K562 (cell line): Measurements from ENCODE around the gene MBOAT2. TPM values are rescaled to one million over a fixed set of nuclear protein-coding genes. Genes with fewer than 3 reads are reported as not detected.

Experiments used
- HMG20B ChIP-seq: fragments of 250-450 bp; sonication (Bioruptor Pico); IDR thresholded peaks from 2 replicates; pipeline ENCODE4 v1.5.0; 2021; ENCODE audit warnings: mild to moderate bottlenecking
- KDM4B ChIP-seq, 2 experiments: fragments of 450-650 bp in 1 of 2; sonication (generic) in 1 of 2; IDR thresholded peaks; 2 replicates each; pipeline ENCODE4 v1.6.1; 2016 to 2017; ENCODE audit warnings: borderline replicate concordance in 2 of 2, antibody characterized with exemption in 1 of 2, low read depth in 1 of 2, mild to moderate bottlenecking in 1 of 2
- MTA3 ChIP-seq: fragments of 450-650 bp; formaldehyde crosslinking; IDR thresholded peaks from 2 replicates; pipeline ENCODE4 v1.6.1; 2017; ENCODE audit warnings: mild to moderate bottlenecking, borderline replicate concordance
- NFYB ChIP-seq: IDR thresholded peaks from 2 replicates; pipeline ENCODE4 v1.6.1; 2011; ENCODE audit warnings: mild to moderate bottlenecking, moderate library complexity; ENCODE audit not compliant: insufficient read length; ENCODE audit errors: extremely low read depth
- POLR3G ChIP-seq: IDR thresholded peaks from 2 replicates; pipeline ENCODE4 v1.6.1; 2011; ENCODE audit not compliant: insufficient read length, insufficient replicate concordance; ENCODE audit errors: extremely low read depth
- RBBP5 ChIP-seq: fragments of 200-600 bp; sonication (generic); IDR thresholded peaks from 2 replicates; pipeline ENCODE4 v1.6.1; 2012; ENCODE audit warnings: borderline replicate concordance, mild to moderate bottlenecking, low read length, control low read depth, inconsistent platforms; ENCODE audit not compliant: insufficient read depth, poor library complexity, severe bottlenecking
- RFX7 ChIP-seq: fragments of 250-450 bp; sonication (Bioruptor Pico); IDR thresholded peaks from 2 replicates; pipeline ENCODE4 v1.5.1; 2021; ENCODE audit warnings: mild to moderate bottlenecking
- SIN3A ChIP-seq, 2 experiments: fragments of 150-350 bp in 1 of 2; IDR thresholded peaks; 2 replicates each; pipeline ENCODE4 v1.6.1; 2011 to 2016; ENCODE audit warnings: borderline replicate concordance in 2 of 2, low read depth in 2 of 2, low read length in 2 of 2, mild to moderate bottlenecking in 2 of 2, moderate library complexity in 2 of 2; ENCODE audit not compliant: control insufficient read depth in 1 of 2
- SP2 ChIP-seq: IDR thresholded peaks from 2 replicates; pipeline ENCODE4 v1.6.1; 2011; ENCODE audit warnings: mild to moderate bottlenecking, low read depth, low read length, moderate library complexity; ENCODE audit not compliant: poor library complexity, severe bottlenecking; ENCODE audit errors: extremely low read depth
- SREBF2 ChIP-seq: sonication (generic); formaldehyde crosslinking; IDR thresholded peaks from 2 replicates; pipeline ENCODE4 v1.4.0; 2020; ENCODE audit warnings: mild to moderate bottlenecking, missing genetic modification reagents
- TAL1 ChIP-seq: fragments of 450-650 bp; IDR thresholded peaks from 2 replicates; pipeline ENCODE4 v1.6.1; 2016; ENCODE audit warnings: mild to moderate bottlenecking
- ZNF239 ChIP-seq: fragments of 250-450 bp; sonication (Bioruptor Pico); IDR thresholded peaks from 2 replicates; pipeline ENCODE4 v1.4.0; 2020; ENCODE audit warnings: mild to moderate bottlenecking
- polyA plus RNA-seq, 8 experiments: library from polyadenylated mRNA; depleted of rRNA in 4 of 8; stranded (reverse) in 5 of 8; unstranded in 3 of 8; fragments of >200 nt; fragmentation: Nextera tagmentation in 2 of 8; fragmentation: Illumina TruSeq in 1 of 8; extraction: Ambion mirVana in 2 of 8; extraction: Trizol in 1 of 8; gene quantifications; 2 replicates each; pipeline versions ENCODE4 v1.2.1 to v1.2.3, GENCODE V29; 2011 to 2014; ENCODE audit warnings: inconsistent platforms in 1 of 8, missing spikeins in 1 of 8
- total RNA-seq, 7 experiments: library from RNA; depleted of rRNA in 6 of 7; stranded (reverse); fragments of >200 nt in 6 of 7; fragmentation: Illumina TruSeq in 2 of 7; extraction: Trizol in 2 of 7; gene quantifications; 2 replicates each; pipeline versions ENCODE4 v1.2.1 to v1.2.3, GENCODE V29; 2011 to 2021; ENCODE audit warnings: low replicate concordance in 1 of 7
- TF ChIP-seq, protein P1 (sequence below): fragments of 200-800 bp; sonication (Bioruptor generic); IDR thresholded peaks from 2 replicates; pipeline ENCODE4 v1.6.1; 2017; ENCODE audit warnings: missing genetic modification characterization, missing compliant biosample characterization
- TF ChIP-seq, protein P2 (sequence below): fragments of 200-800 bp; sonication (Bioruptor generic); IDR thresholded peaks from 2 replicates; pipeline ENCODE4 v1.6.1; 2016; ENCODE audit warnings: missing genetic modification characterization, missing compliant biosample characterization
- TF ChIP-seq, protein P3 (sequence below), 2 experiments: fragments of 450-650 bp; conservative IDR thresholded peaks; 2 replicates each; pipeline ENCODE4 v1.6.1; 2017; ENCODE audit warnings: mild to moderate bottlenecking in 2 of 2, moderate library complexity in 2 of 2
- TF ChIP-seq, protein P4 (sequence below): fragments of 250-450 bp; sonication (Bioruptor Pico); IDR thresholded peaks from 2 replicates; pipeline ENCODE4 v1.4.0; 2020; ENCODE audit warnings: mild to moderate bottlenecking

Gene MBOAT2
- total and polyA plus RNA-seq, 9 of the 15 experiments (the other 6 are each of a cell fraction or from before 2014, with no cell fraction given): 8.4 to 122 (median 27.6) TPM

DNA sequence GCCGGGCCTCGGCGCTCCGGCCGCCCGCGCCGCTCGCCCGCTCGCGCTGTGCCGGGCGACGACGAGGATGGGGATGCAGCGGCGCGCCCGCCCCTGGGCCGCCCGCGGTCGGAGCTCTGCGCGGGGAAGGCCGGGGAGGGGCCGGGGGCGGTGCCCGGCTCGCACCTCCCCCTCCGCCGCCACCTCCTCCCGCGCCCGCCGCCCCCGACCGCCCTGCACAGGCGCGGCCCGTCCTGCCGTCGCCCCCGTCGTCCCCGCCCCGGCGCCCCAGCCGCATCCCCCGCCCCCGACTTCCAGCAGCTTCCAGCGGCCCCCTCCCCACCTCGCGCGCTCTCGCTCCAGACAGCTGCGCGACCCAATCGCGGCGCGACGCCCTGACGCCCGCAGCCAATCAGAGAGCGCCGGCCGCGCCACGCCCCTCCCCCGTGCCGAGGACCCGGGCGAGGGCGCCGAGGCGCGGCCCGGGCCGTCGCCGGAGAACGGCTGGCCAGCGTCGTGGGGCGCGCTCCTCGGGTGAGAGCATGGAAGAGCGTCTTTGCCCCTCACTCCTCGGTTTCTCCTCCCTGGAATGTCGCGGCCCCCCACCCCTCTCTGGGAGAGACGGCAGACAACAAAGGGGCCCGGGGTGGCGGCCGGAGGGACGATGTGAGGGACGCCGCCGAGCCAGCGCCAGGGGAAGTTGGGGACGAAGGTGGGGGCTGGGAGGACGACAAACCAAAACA lies at the start of gene MBOAT2 (continued):
- TF ChIP-seq POLR3G (no peak), SIN3A (IDR thresholded peaks at IDR 0.05; ENCODE audit: borderline replicate concordance in 2 of 2, control insufficient read depth in 1 of 2, low read depth in 2 of 2, low read length in 2 of 2) (peak in 1 of 2 experiments; percentile 45; a peak in 1 of 4 replicates), RFX7 (CRISPR knock-in tag) (no peak), RBBP5 (peak; percentile 76), MTA3 (peak; percentile 58), KDM4B (IDR thresholded peaks at IDR 0.05; ENCODE audit: borderline replicate concordance in 2 of 2, low read depth in 1 of 2) (peak in 1 of 2 experiments; percentile 33; a peak in 1 of 4 replicates), SP2 (peak; percentile 87), SREBF2 (CRISPR knock-in tag) (no peak), ZNF239 (no peak), TAL1 (no peak), NFYB (peak; percentile 92), HMG20B (CRISPR knock-in tag) (no peak)
- TF ChIP-seq, protein P1, sequence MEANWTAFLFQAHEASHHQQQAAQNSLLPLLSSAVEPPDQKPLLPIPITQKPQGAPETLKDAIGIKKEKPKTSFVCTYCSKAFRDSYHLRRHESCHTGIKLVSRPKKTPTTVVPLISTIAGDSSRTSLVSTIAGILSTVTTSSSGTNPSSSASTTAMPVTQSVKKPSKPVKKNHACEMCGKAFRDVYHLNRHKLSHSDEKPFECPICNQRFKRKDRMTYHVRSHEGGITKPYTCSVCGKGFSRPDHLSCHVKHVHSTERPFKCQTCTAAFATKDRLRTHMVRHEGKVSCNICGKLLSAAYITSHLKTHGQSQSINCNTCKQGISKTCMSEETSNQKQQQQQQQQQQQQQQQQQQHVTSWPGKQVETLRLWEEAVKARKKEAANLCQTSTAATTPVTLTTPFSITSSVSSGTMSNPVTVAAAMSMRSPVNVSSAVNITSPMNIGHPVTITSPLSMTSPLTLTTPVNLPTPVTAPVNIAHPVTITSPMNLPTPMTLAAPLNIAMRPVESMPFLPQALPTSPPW: peak; percentile 94
- TF ChIP-seq, protein P2, sequence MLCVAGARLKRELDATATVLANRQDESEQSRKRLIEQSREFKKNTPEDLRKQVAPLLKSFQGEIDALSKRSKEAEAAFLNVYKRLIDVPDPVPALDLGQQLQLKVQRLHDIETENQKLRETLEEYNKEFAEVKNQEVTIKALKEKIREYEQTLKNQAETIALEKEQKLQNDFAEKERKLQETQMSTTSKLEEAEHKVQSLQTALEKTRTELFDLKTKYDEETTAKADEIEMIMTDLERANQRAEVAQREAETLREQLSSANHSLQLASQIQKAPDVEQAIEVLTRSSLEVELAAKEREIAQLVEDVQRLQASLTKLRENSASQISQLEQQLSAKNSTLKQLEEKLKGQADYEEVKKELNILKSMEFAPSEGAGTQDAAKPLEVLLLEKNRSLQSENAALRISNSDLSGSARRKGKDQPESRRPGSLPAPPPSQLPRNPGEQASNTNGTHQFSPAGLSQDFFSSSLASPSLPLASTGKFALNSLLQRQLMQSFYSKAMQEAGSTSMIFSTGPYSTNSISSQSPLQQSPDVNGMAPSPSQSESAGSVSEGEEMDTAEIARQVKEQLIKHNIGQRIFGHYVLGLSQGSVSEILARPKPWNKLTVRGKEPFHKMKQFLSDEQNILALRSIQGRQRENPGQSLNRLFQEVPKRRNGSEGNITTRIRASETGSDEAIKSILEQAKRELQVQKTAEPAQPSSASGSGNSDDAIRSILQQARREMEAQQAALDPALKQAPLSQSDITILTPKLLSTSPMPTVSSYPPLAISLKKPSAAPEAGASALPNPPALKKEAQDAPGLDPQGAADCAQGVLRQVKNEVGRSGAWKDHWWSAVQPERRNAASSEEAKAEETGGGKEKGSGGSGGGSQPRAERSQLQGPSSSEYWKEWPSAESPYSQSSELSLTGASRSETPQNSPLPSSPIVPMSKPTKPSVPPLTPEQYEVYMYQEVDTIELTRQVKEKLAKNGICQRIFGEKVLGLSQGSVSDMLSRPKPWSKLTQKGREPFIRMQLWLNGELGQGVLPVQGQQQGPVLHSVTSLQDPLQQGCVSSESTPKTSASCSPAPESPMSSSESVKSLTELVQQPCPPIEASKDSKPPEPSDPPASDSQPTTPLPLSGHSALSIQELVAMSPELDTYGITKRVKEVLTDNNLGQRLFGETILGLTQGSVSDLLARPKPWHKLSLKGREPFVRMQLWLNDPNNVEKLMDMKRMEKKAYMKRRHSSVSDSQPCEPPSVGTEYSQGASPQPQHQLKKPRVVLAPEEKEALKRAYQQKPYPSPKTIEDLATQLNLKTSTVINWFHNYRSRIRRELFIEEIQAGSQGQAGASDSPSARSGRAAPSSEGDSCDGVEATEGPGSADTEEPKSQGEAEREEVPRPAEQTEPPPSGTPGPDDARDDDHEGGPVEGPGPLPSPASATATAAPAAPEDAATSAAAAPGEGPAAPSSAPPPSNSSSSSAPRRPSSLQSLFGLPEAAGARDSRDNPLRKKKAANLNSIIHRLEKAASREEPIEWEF: no peak
- TF ChIP-seq, protein P3, sequence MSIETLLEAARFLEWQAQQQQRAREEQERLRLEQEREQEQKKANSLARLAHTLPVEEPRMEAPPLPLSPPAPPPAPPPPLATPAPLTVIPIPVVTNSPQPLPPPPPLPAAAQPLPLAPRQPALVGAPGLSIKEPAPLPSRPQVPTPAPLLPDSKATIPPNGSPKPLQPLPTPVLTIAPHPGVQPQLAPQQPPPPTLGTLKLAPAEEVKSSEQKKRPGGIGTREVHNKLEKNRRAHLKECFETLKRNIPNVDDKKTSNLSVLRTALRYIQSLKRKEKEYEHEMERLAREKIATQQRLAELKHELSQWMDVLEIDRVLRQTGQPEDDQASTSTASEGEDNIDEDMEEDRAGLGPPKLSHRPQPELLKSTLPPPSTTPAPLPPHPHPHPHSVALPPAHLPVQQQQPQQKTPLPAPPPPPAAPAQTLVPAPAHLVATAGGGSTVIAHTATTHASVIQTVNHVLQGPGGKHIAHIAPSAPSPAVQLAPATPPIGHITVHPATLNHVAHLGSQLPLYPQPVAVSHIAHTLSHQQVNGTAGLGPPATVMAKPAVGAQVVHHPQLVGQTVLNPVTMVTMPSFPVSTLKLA (conservative IDR thresholded peaks at IDR 0.05): peak; percentile 18 to 28; a peak in 1 of 4 replicates
- TF ChIP-seq, protein P4, sequence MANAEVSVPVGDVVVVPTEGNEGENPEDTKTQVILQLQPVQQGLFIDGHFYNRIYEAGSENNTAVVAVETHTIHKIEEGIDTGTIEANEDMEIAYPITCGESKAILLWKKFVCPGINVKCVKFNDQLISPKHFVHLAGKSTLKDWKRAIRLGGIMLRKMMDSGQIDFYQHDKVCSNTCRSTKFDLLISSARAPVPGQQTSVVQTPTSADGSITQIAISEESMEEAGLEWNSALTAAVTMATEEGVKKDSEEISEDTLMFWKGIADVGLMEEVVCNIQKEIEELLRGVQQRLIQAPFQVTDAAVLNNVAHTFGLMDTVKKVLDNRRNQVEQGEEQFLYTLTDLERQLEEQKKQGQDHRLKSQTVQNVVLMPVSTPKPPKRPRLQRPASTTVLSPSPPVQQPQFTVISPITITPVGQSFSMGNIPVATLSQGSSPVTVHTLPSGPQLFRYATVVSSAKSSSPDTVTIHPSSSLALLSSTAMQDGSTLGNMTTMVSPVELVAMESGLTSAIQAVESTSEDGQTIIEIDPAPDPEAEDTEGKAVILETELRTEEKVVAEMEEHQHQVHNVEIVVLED (CRISPR knock-in tag): peak; percentile 21; the same call in 1 of the 2 replicates
